BLaER1 treated with 17β-estradiol and CSF1 and Interleukin-3, amounts not matched to agents 10 nM and 100 nM (cell line): ENCODE data around the gene KCNT1.

Source experiments
- H3K27ac ChIP-seq, 11 experiments: shearing (Covaris generic); formaldehyde crosslinking; 2 replicates each; pipeline ENCODE4 v1.8.1; 2022
- H3K27me3 ChIP-seq, 11 experiments: shearing (Covaris generic); formaldehyde crosslinking; 2 replicates each; pipeline ENCODE4 v1.8.1; 2022
- H3K36me3 ChIP-seq, 11 experiments: shearing (Covaris generic); formaldehyde crosslinking; 2 replicates each; pipeline ENCODE4 v1.8.1; 2022
- H3K4me1 ChIP-seq, 10 experiments: shearing (Covaris generic); formaldehyde crosslinking; 2 replicates each; pipeline ENCODE4 v1.8.1; 2022
- H3K4me2 ChIP-seq, 11 experiments: shearing (Covaris generic); formaldehyde crosslinking; 2 replicates each; pipeline ENCODE4 v1.8.1; 2022
- H3K4me3 ChIP-seq, 10 experiments: shearing (Covaris generic); formaldehyde crosslinking; 2 replicates each; pipeline ENCODE4 v1.8.1; 2022
- H3K9ac ChIP-seq, 11 experiments: shearing (Covaris generic); formaldehyde crosslinking; 2 replicates each; pipeline ENCODE4 v1.8.1; 2022
- H3K9me3 ChIP-seq, 11 experiments: shearing (Covaris generic); formaldehyde crosslinking; replicated peaks in 1 of 11; 2 replicates each; pipeline ENCODE4 v1.8.1; 2022
- H4K20me1 ChIP-seq, 11 experiments: shearing (Covaris generic); formaldehyde crosslinking; 2 replicates each; pipeline ENCODE4 v1.8.1; 2022
- Cebpa-rat ChIP-seq, 11 experiments: shearing (Covaris generic); IDR thresholded peaks; 2 replicates each; pipeline ENCODE4 v1.8.1; 2022

KCNT1 gene

GRCh38 chr9:135741276-135742219 is 39.6 kb downstream of the KCNT1 start:
- Histone ChIP-seq H3K36me3 (no peaks in the 10 kb centered on the region), H3K27me3 (peaks cover 6 to 15% (median 12%) of the 10 kb centered on the region in 11 experiments; a peak in 17 of 22 replicates)

DNA sequence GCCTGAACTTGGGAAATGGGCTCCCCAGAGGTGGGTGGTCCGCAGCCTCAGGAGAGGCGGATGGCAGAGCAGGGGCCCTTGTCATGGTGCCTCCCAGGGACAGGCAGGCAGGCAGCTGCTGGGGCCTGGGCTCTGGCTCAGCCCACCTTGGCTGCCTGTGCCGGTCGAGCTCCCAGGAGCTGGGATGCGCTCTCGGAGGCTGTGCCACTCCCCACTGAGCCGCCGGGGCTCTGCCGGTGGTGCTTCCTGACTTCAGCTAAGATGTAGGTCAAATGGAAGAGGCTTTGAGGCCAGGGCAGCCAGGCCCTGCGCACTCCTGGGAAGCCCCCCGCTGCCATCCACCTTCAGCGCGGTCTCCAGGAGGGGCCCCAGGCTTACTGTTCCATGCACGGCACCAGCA is 41.0 kb downstream of the KCNT1 start:
- Histone ChIP-seq H3K27me3 (0 out of 22 replicates have a peak, but pooled peaks cover 0 to under 1% (median 0%) of the 10 kb centered on the region in 11 experiments), H3K4me1 (peaks cover 0 to 11% (median 6%) of the 10 kb centered on the region in 10 experiments; a peak in 14 of 20 replicates), H3K9me3 (no peaks in the 10 kb centered on the region), H3K4me3 (no peak overlapping the region), H4K20me1 (peaks cover 0 to 53% (median 0%) of the 10 kb centered on the region in 11 experiments; a peak in 6 of 22 replicates), H3K27ac (no peak overlapping the region), H3K9ac (no peak overlapping the region), H3K4me2 (no peak overlapping the region), H3K36me3 (no peaks in the 10 kb centered on the region)
- TF ChIP-seq Cebpa-rat (IDR thresholded peaks at IDR 0.05) = no peak

More at GRCh38 chr9:135741276-135742219, 39.6 kb downstream of the KCNT1 start:
- peaks cover 0 to 17% (median 13%) of the 10 kb centered on the region in 10 experiments; a peak in 14 of 20 replicates for H3K4me1 ChIP-seq
- H3K4me2 ChIP-seq = no peak overlapping the region
- H4K20me1 ChIP-seq = peaks cover 0 to 60% (median 0%) of the 10 kb centered on the region in 11 experiments; a peak in 7 of 22 replicates
- H3K4me3 ChIP-seq = no peak overlapping the region
- H3K9ac ChIP-seq = no peak overlapping the region; a peak in 1 of 22 replicates
- no peak for TF ChIP-seq Cebpa-rat (IDR thresholded peaks at IDR 0.05)
- no peak overlapping the region for H3K27ac ChIP-seq
- H3K9me3 ChIP-seq = no peaks in the 10 kb centered on the region

DNA sequence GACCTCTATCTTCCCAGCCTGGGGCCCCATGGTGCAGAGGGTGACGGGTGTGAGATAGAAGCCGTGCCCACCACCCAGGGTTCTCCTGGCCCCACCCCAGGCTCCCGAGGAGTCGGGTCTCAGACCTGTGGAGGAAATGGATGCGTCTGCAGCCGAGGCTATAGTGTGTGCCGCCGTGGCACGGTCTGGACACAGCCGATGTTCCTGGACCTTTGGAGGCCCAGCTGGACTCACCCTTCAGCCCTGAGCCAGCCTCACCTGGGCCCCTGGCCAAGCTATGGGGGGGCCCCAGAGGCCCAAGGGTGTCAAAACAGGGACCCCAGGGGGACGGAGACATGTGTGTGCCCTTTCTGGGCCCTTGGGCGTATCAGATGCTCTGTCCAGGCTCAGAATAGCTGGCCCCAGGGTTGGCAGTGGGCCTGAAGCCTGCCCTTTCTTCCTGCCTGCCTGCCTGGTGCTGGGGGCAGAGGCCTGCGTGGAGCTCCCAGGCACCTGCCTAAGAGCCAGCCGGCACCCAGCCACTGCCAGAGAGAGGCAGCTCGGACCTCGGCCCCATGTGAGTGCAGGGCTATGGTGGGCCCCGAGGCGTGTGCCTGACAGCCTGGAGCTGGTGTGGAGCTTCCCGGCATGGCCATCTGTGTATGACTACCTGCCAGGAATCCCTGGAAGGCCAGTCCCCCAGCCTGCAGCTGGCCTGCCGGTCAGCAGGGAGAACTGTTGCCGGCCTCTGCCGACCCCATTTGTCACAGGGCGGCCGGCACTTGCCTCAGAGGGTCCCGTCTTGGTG is 41.8 kb downstream of the KCNT1 start:
- no peak overlapping the region for H3K27ac ChIP-seq
- H3K4me2 ChIP-seq = no peak overlapping the region
- peaks cover 0 to 46% (median 0%) of the 10 kb centered on the region in 11 experiments; a peak in 5 of 22 replicates for H4K20me1 ChIP-seq
- no peak overlapping the region for H3K9ac ChIP-seq
- peaks cover 0 to 5% (median 0%) of the 10 kb centered on the region in 10 experiments; a peak in 4 of 20 replicates for H3K4me1 ChIP-seq
- no peaks in the 10 kb centered on the region for H3K27me3 ChIP-seq
- H3K36me3 ChIP-seq = no peaks in the 10 kb centered on the region
- H3K4me3 ChIP-seq = no peak overlapping the region
- TF ChIP-seq Cebpa-rat (IDR thresholded peaks at IDR 0.05) = no peak
- no peaks in the 10 kb centered on the region for H3K9me3 ChIP-seq

DNA sequence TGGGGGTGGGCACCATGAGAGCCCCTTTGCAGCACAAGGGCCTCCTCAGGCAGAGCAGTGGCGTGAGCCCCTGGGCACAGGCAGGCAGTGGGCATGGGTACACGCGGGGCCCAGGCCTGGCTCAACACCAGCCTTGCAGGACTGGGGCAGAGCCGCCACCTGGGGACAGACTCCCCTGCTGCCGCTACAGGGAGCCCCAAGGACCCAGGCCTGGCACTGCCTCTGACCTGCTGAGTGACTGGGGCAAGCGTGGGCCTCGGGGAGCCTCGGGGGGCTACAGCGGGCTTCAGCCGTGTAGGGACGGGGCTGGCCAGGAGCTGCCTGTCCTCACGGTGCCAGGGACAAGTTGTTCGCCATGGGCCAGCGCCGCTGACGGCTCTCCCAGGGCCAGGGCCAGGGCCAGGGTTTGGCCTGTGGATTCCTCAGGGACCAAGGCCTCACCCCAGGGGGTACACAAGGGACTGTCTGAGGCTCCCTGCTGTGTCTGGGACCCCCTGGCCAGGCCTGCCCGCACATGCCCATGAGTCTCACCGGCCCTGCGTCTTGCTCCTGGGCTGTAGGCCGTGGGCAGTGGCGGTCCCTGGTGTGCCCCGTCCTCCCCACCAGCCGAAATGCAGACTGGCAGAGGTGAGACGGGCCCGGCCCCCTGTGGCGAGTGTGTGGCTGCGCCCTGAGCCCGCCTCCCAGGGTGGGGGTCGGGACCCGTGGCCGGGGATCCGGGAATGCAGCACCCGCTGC is 42.5 kb downstream of the KCNT1 start:
- Histone ChIP-seq H3K27me3 (no peaks in the 10 kb centered on the region), H3K36me3 (no peaks in the 10 kb centered on the region), H3K27ac (no peak overlapping the region), H3K4me2 (no peak overlapping the region), H4K20me1 (peaks cover 0 to 38% (median 0%) of the 10 kb centered on the region in 11 experiments; a peak in 5 of 22 replicates), H3K4me3 (no peak overlapping the region), H3K9ac (no peak overlapping the region), H3K4me1 (peaks cover 0 to 5% (median 0%) of the 10 kb centered on the region in 10 experiments; a peak in 2 of 20 replicates), H3K9me3 (no peaks in the 10 kb centered on the region)
- no peak for TF ChIP-seq Cebpa-rat (IDR thresholded peaks at IDR 0.05)

- Histone ChIP-seq H3K4me2 (no peak overlapping the region), H3K4me3 (no peak overlapping the region), H3K9ac (no peak overlapping the region), H3K4me1 (peaks cover 0 to 5% (median 0%) of the 10 kb centered on the region in 10 experiments; a peak in 2 of 20 replicates), H3K36me3 (no peaks in the 10 kb centered on the region), H4K20me1 (peaks cover 0 to 36% (median 0%) of the 10 kb centered on the region in 11 experiments; a peak in 5 of 22 replicates), H3K9me3 (no peaks in the 10 kb centered on the region), H3K27ac (no peak overlapping the region), H3K27me3 (no peaks in the 10 kb centered on the region)
- no peak for TF ChIP-seq Cebpa-rat (IDR thresholded peaks at IDR 0.05)
Measured at GRCh38 chr9:135745189-135745588, 43.2 kb downstream of the KCNT1 start.

DNA sequence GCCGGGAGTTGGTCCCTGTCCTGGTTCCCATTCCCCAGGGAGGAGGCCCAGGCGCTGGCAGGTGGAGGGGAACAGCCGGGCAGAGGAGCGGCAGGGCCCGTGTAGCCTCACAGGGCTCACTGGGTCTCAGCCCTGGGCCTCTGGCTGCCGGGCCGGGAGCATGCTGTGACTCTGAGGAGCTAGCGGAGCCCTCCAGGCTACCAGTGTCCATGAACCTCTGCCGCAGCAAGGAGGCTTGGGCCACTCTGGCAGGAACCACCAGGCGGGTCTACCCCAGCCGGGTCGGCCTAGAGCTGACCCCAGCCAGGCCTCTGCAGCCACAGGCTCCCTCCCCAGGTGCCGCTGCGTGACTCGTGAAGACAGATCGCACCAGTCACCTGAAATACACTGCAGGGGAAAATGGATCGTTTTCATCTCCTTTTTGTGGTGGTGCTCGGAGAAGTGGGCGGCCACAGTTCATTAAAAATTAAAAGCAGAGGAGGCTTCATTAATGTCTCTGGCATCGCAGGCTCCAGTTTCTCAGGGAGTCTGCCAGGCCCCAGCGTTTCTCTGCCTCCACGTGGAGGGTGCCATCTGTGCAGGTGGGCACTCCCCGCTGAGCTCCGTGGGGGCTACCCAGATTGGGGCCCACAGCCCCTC is 43.8 kb downstream of the KCNT1 start:
- Histone ChIP-seq H4K20me1 (peaks cover 0 to 36% (median 0%) of the 10 kb centered on the region in 11 experiments; a peak in 5 of 22 replicates), H3K27ac (no peak overlapping the region), H3K27me3 (no peaks in the 10 kb centered on the region), H3K36me3 (no peaks in the 10 kb centered on the region), H3K4me1 (peaks cover 0 to 5% (median 0%) of the 10 kb centered on the region in 10 experiments; a peak in 2 of 20 replicates), H3K9ac (0 out of 22 replicates have a peak overlapping the region, but pooled peaks of 1 of the 11 experiments have one; percentile 37), H3K4me3 (no peak overlapping the region), H3K4me2 (no peak overlapping the region), H3K9me3 (no peaks in the 10 kb centered on the region)
- TF ChIP-seq Cebpa-rat (IDR thresholded peaks at IDR 0.05) = no peak

DNA sequence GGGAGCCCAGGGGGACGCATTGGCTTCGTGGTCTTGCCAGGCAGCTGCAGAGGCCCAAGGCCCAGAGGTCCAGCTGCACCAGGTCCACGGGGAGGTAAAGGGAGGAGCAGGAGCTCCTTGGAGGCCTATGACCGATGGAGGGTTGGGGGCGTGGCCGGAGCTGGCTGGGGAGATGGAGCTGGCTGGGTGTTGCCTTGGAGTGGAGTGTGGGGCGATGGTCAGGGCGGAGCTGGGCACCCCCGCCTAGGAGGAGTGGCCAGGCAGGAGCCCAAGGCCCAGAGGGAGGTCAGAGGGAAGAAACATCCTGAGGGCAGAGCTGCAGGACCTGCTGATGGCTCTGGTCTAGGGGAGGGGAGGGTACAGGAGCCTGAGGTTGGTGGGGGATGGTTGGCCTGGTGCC is 44.6 kb downstream of the KCNT1 start:
- no peak for TF ChIP-seq Cebpa-rat (IDR thresholded peaks at IDR 0.05)
- no peak overlapping the region for H3K4me2 ChIP-seq
- peaks cover 0 to 31% (median 0%) of the 10 kb centered on the region in 11 experiments; a peak in 5 of 22 replicates for H4K20me1 ChIP-seq
- H3K9ac ChIP-seq = peak overlapping the region in 1 of 11 experiments; percentile 37; a peak in 1 of 22 replicates
- no peaks in the 10 kb centered on the region for H3K36me3 ChIP-seq
- peaks cover 0 to 5% (median 0%) of the 10 kb centered on the region in 10 experiments; a peak in 2 of 20 replicates for H3K4me1 ChIP-seq
- no peaks in the 10 kb centered on the region for H3K27me3 ChIP-seq
- H3K27ac ChIP-seq = no peak overlapping the region
- no peaks in the 10 kb centered on the region for H3K9me3 ChIP-seq
- H3K4me3 ChIP-seq = no peak overlapping the region

DNA sequence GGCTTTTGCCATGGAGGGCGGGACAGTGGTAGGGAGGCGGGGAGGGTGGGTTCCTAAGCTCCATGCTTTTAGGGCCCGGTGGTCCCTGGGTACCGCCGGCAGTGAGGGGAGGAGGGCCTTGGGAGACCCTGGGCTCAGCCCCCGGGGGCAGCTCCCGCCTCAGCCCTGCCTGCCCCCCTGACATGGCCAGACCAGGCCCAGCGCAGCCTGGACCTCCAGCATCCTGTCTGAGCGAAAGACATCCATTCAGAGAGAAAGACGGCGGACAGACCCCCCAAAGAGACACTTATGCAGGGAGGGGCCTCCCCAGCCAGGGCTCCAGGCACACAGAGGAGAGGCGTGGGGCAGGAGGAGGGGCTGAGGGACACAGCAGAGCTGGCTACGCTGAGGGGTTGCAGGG is 45.3 kb downstream of the KCNT1 start:
- H3K4me1 ChIP-seq = peaks cover 0 to 13% (median 4%) of the 10 kb centered on the region in 10 experiments; a peak in 7 of 20 replicates
- no peaks in the 10 kb centered on the region for H3K27me3 ChIP-seq
- H3K27ac ChIP-seq = no peak overlapping the region
- no peak overlapping the region for H3K4me3 ChIP-seq
- no peak overlapping the region for H3K4me2 ChIP-seq
- H3K9ac ChIP-seq = no peak overlapping the region
- peaks cover 0 to 30% (median 0%) of the 10 kb centered on the region in 11 experiments; a peak in 5 of 22 replicates for H4K20me1 ChIP-seq
- H3K36me3 ChIP-seq = no peaks in the 10 kb centered on the region
- no peak for TF ChIP-seq Cebpa-rat (IDR thresholded peaks at IDR 0.05)
- H3K9me3 ChIP-seq = no peaks in the 10 kb centered on the region
